GM23338 (cell line): Measurements from ENCODE around the gene CEP295NL. TPM values are rescaled to one million over a fixed set of nuclear protein-coding genes. Genes with fewer than 3 reads are reported as not detected.

Experiments
- ATAC-seq: fragments of 200-7000 bp; cut with Tn5 transposase; 3 replicates; pipeline ENCODE4 v1.9.1; 2020
- DNase-seq: peaks from one replicate; pipeline ENCODE4 v3.0.0-alpha.2; 2015; ENCODE audit warnings: low spot score
- H2AFZ ChIP-seq: fragments of 200-600 bp; sonication (generic); 2 replicates; pipeline ENCODE4 v1.8.0; 2016; ENCODE audit warnings: antibody characterized with exemption, mild to moderate bottlenecking, moderate library complexity
- H3F3A ChIP-seq: fragments of 200-600 bp; sonication (generic); replicated peaks from 2 replicates; pipeline ENCODE4 v1.8.0; 2017; ENCODE audit warnings: antibody characterized with exemption, mixed run types, low read depth
- H3K27ac ChIP-seq: fragments of 200-600 bp; sonication (generic); 2 replicates; pipeline ENCODE4 v1.6.1; 2016; ENCODE audit warnings: low read depth
- H3K27me3 ChIP-seq: fragments of 200-600 bp; sonication (generic); 2 replicates; pipeline ENCODE4 v1.8.0; 2016; ENCODE audit warnings: mild to moderate bottlenecking, mixed run types, moderate library complexity; ENCODE audit not compliant: insufficient read depth
- H3K36me3 ChIP-seq: fragments of 200-600 bp; sonication (generic); 2 replicates; pipeline ENCODE4 v1.8.0; 2016; ENCODE audit warnings: mild to moderate bottlenecking; ENCODE audit not compliant: insufficient read depth
- H3K4me1 ChIP-seq: fragments of 200-600 bp; sonication (generic); 2 replicates; pipeline ENCODE4 v1.8.0; 2016; ENCODE audit warnings: mild to moderate bottlenecking, moderate library complexity; ENCODE audit not compliant: insufficient read depth
- H3K4me2 ChIP-seq: fragments of 200-600 bp; sonication (generic); 2 replicates; pipeline ENCODE4 v1.7.1; 2017; ENCODE audit warnings: mixed run types
- H3K4me3 ChIP-seq: fragments of 200-600 bp; sonication (generic); 2 replicates; pipeline ENCODE4 v1.6.1; 2016; ENCODE audit warnings: mixed run types
- H3K79me2 ChIP-seq: fragments of 200-600 bp; sonication (generic); replicated peaks from 2 replicates; pipeline ENCODE4 v1.8.0; 2017; ENCODE audit warnings: mild to moderate bottlenecking; ENCODE audit not compliant: insufficient read depth
- H3K9me2 ChIP-seq: fragments of 200-600 bp; sonication (generic); 2 replicates; pipeline ENCODE4 v1.8.0; 2017; ENCODE audit not compliant: insufficient read depth
- H4K20me1 ChIP-seq: fragments of 200-600 bp; sonication (generic); replicated peaks from 2 replicates; pipeline ENCODE4 v1.8.0; 2017; ENCODE audit warnings: mild to moderate bottlenecking; ENCODE audit not compliant: insufficient read depth
- H3K27ac Mint-ChIP-seq: 2 replicates; pipeline ENCODE4 v1.8.0; 2020; ENCODE audit warnings: inconsistent platforms, mild to moderate bottlenecking, moderate library complexity, mixed read lengths
- H3K27me3 Mint-ChIP-seq: 3 replicates; pipeline ENCODE4 v1.8.0; 2022; ENCODE audit warnings: low read depth, mild to moderate bottlenecking, moderate library complexity, mixed read lengths, inconsistent platforms; ENCODE audit not compliant: insufficient read depth, poor library complexity
- H3K36me3 Mint-ChIP-seq: 3 replicates; pipeline ENCODE4 v1.8.0; 2021; ENCODE audit warnings: low read depth, mild to moderate bottlenecking, inconsistent platforms, moderate library complexity, mixed read lengths
- H3K4me1 Mint-ChIP-seq: 3 replicates; pipeline ENCODE4 v1.8.0; 2020; ENCODE audit warnings: mild to moderate bottlenecking, inconsistent platforms, mixed read lengths
- H3K4me3 Mint-ChIP-seq: 3 replicates; pipeline ENCODE4 v1.8.0; 2021; ENCODE audit warnings: moderate library complexity, mild to moderate bottlenecking, inconsistent platforms, mixed read lengths
- H3K9me3 Mint-ChIP-seq: 3 replicates; pipeline ENCODE4 v1.8.0; 2020; ENCODE audit warnings: moderate library complexity, mild to moderate bottlenecking, inconsistent platforms, mixed read lengths
- CREB1 ChIP-seq: fragments of 250-450 bp; sonication (Bioruptor Pico); IDR thresholded peaks from 2 replicates; pipeline ENCODE4 v1.5.0; 2020; ENCODE audit warnings: low read depth, mild to moderate bottlenecking, moderate library complexity
- EZH2 ChIP-seq: fragments of 200-600 bp; sonication (generic); IDR thresholded peaks from one replicate; pipeline ENCODE4 v1.8.0; 2017; ENCODE audit warnings: antibody characterized with exemption, mild to moderate bottlenecking, low read depth; ENCODE audit not compliant: unreplicated experiment
- EZH2phosphoT487 ChIP-seq: fragments of 200-600 bp; sonication (generic); IDR thresholded peaks from one replicate; pipeline ENCODE4 v1.8.1; 2018; ENCODE audit warnings: antibody characterized with exemption; ENCODE audit not compliant: unreplicated experiment
- JUNB ChIP-seq: IDR thresholded peaks from one replicate; pipeline ENCODE4 v1.6.1; 2016; ENCODE audit warnings: antibody characterized with exemption; ENCODE audit not compliant: unreplicated experiment
- NANOG ChIP-seq: IDR thresholded peaks from 2 replicates; pipeline ENCODE4 v1.6.1; 2016; ENCODE audit warnings: antibody characterized with exemption, borderline replicate concordance
- POLR2AphosphoS5 ChIP-seq: IDR thresholded peaks from 2 replicates; pipeline ENCODE4 v1.6.1; 2016; ENCODE audit warnings: antibody characterized with exemption, low read depth
- STAT1 ChIP-seq: IDR thresholded peaks from one replicate; pipeline ENCODE4 v1.6.1; 2016; ENCODE audit warnings: antibody characterized with exemption; ENCODE audit not compliant: unreplicated experiment
- ZNF114 ChIP-seq: fragments of 250-450 bp; sonication (Bioruptor Pico); IDR thresholded peaks from 2 replicates; pipeline ENCODE4 v1.5.0; 2020; ENCODE audit warnings: mild to moderate bottlenecking, moderate library complexity
- ZNF331 ChIP-seq: fragments of 250-450 bp; sonication (Bioruptor Pico); IDR thresholded peaks from 2 replicates; pipeline ENCODE4 v1.5.0; 2020; ENCODE audit warnings: low read depth, mild to moderate bottlenecking, moderate library complexity
- polyA plus RNA-seq: library from polyadenylated mRNA; unstranded; fragments of >200 nt; fragmentation: Nextera tagmentation; extraction: Ambion mirVana; gene quantifications from 2 replicates; pipeline ENCODE4 v1.2.1, GENCODE V29; 2016
- total RNA-seq: library from RNA; depleted of rRNA; stranded (reverse); fragments of >200 nt; shearing (Covaris generic); gene quantifications from 2 replicates; pipeline ENCODE4 v1.2.3, GENCODE V29; 2014
- TF ChIP-seq, protein P1 (sequence below), 2 experiments: fragments of 200-600 bp in 1 of 2; sonication (generic) in 1 of 2; conservative IDR thresholded peaks; 2 replicates each; pipeline versions ENCODE4 v1.5.1 to v1.6.1; 2016 to 2017; ENCODE audit warnings: antibody characterized with exemption in 2 of 2, low read depth in 2 of 2, mild to moderate bottlenecking in 2 of 2, moderate library complexity in 1 of 2
- TF ChIP-seq, protein P2 (sequence below): fragments of 250-450 bp; sonication (Bioruptor Pico); IDR thresholded peaks from 2 replicates; pipeline ENCODE4 v1.5.0; 2020; ENCODE audit warnings: mild to moderate bottlenecking, moderate library complexity
- TF ChIP-seq, protein P3 (sequence below): IDR thresholded peaks from 2 replicates; pipeline ENCODE4 v1.6.1; 2016; ENCODE audit warnings: antibody characterized with exemption
- TF ChIP-seq, protein P4 (sequence below): IDR thresholded peaks from one replicate; pipeline ENCODE4 v1.6.1; 2018; ENCODE audit warnings: antibody characterized with exemption; ENCODE audit not compliant: unreplicated experiment

Gene CEP295NL
- total and polyA plus RNA-seq, 2 experiments from 2014 or later, result 0.69 TPM; not detected in 1

DNA sequence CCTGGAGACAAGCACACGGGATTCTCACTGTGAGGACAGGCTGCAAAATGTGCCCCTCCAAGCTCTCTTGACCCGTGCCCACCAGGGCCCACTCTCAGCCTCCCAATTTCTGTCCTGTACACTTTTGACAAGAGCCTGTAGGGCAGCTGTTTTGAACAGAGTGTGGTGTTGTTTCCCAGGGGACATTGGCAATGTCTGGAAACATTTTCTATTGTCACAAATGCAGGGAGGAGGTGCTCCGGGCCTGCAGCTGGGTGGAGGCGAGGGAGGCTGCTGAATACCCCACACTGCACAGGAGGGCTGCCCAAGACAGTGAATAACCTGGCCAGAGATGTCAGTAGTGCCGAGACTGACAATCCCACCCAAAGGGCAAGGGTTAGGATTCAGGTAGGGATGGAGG lies 10.5 kb downstream of the CEP295NL start:
- H3K36me3 ChIP-seq, result no peaks in the 10 kb centered on the region
- H3K4me1 ChIP-seq, result no peaks in the 10 kb centered on the region
- Mint-ChIP-seq H3K9me3 (no peaks in the 10 kb centered on the region), H3K27me3 (peaks cover 5% of the 10 kb centered on the region), H3K27ac (no peak overlapping the region), H3K4me3 (no peak overlapping the region), H3K4me1 (peaks cover 11% of the 10 kb centered on the region), H3K36me3 (no peaks in the 10 kb centered on the region; the same call in 2 of the 3 replicates)
- H3K4me3 ChIP-seq, result no peak overlapping the region
- TF ChIP-seq, protein P1, sequence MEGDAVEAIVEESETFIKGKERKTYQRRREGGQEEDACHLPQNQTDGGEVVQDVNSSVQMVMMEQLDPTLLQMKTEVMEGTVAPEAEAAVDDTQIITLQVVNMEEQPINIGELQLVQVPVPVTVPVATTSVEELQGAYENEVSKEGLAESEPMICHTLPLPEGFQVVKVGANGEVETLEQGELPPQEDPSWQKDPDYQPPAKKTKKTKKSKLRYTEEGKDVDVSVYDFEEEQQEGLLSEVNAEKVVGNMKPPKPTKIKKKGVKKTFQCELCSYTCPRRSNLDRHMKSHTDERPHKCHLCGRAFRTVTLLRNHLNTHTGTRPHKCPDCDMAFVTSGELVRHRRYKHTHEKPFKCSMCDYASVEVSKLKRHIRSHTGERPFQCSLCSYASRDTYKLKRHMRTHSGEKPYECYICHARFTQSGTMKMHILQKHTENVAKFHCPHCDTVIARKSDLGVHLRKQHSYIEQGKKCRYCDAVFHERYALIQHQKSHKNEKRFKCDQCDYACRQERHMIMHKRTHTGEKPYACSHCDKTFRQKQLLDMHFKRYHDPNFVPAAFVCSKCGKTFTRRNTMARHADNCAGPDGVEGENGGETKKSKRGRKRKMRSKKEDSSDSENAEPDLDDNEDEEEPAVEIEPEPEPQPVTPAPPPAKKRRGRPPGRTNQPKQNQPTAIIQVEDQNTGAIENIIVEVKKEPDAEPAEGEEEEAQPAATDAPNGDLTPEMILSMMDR (conservative IDR thresholded peaks at IDR 0.05; ENCODE audit: low read depth in 2 of 2), result no peak
- no peak for TF ChIP-seq ZNF114
- no peak for TF ChIP-seq ZNF331 (CRISPR knock-in tag)
- TF ChIP-seq POLR2AphosphoS5, result no peak
- TF ChIP-seq, protein P2, sequence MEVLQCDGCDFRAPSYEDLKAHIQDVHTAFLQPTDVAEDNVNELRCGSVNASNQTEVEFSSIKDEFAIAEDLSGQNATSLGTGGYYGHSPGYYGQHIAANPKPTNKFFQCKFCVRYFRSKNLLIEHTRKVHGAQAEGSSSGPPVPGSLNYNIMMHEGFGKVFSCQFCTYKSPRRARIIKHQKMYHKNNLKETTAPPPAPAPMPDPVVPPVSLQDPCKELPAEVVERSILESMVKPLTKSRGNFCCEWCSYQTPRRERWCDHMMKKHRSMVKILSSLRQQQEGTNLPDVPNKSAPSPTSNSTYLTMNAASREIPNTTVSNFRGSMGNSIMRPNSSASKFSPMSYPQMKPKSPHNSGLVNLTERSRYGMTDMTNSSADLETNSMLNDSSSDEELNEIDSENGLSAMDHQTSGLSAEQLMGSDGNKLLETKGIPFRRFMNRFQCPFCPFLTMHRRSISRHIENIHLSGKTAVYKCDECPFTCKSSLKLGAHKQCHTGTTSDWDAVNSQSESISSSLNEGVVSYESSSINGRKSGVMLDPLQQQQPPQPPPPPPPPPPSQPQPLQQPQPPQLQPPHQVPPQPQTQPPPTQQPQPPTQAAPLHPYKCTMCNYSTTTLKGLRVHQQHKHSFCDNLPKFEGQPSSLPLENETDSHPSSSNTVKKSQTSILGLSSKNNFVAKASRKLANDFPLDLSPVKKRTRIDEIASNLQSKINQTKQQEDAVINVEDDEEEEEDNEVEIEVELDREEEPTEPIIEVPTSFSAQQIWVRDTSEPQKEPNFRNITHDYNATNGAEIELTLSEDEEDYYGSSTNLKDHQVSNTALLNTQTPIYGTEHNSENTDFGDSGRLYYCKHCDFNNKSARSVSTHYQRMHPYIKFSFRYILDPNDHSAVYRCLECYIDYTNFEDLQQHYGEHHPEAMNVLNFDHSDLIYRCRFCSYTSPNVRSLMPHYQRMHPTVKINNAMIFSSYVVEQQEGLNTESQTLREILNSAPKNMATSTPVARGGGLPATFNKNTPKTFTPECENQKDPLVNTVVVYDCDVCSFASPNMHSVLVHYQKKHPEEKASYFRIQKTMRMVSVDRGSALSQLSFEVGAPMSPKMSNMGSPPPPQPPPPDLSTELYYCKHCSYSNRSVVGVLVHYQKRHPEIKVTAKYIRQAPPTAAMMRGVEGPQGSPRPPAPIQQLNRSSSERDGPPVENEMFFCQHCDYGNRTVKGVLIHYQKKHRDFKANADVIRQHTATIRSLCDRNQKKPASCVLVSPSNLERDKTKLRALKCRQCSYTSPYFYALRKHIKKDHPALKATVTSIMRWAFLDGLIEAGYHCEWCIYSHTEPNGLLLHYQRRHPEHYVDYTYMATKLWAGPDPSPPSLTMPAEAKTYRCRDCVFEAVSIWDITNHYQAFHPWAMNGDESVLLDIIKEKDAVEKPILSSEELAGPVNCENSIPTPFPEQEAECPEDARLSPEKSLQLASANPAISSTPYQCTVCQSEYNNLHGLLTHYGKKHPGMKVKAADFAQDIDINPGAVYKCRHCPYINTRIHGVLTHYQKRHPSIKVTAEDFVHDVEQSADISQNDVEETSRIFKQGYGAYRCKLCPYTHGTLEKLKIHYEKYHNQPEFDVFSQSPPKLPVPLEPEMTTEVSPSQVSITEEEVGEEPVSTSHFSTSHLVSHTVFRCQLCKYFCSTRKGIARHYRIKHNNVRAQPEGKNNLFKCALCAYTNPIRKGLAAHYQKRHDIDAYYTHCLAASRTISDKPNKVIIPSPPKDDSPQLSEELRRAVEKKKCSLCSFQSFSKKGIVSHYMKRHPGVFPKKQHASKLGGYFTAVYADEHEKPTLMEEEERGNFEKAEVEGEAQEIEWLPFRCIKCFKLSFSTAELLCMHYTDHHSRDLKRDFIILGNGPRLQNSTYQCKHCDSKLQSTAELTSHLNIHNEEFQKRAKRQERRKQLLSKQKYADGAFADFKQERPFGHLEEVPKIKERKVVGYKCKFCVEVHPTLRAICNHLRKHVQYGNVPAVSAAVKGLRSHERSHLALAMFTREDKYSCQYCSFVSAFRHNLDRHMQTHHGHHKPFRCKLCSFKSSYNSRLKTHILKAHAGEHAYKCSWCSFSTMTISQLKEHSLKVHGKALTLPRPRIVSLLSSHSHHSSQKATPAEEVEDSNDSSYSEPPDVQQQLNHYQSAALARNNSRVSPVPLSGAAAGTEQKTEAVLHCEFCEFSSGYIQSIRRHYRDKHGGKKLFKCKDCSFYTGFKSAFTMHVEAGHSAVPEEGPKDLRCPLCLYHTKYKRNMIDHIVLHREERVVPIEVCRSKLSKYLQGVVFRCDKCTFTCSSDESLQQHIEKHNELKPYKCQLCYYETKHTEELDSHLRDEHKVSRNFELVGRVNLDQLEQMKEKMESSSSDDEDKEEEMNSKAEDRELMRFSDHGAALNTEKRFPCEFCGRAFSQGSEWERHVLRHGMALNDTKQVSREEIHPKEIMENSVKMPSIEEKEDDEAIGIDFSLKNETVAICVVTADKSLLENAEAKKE (CRISPR knock-in tag), result no peak
- no peak for TF ChIP-seq EZH2phosphoT487
- no peak for TF ChIP-seq JUNB
- TF ChIP-seq STAT1, result no peak
- no peak for TF ChIP-seq CREB1
- TF ChIP-seq EZH2, result no peak
- TF ChIP-seq, protein P3, sequence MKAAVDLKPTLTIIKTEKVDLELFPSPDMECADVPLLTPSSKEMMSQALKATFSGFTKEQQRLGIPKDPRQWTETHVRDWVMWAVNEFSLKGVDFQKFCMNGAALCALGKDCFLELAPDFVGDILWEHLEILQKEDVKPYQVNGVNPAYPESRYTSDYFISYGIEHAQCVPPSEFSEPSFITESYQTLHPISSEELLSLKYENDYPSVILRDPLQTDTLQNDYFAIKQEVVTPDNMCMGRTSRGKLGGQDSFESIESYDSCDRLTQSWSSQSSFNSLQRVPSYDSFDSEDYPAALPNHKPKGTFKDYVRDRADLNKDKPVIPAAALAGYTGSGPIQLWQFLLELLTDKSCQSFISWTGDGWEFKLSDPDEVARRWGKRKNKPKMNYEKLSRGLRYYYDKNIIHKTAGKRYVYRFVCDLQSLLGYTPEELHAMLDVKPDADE, result no peak
- TF ChIP-seq, protein P4, sequence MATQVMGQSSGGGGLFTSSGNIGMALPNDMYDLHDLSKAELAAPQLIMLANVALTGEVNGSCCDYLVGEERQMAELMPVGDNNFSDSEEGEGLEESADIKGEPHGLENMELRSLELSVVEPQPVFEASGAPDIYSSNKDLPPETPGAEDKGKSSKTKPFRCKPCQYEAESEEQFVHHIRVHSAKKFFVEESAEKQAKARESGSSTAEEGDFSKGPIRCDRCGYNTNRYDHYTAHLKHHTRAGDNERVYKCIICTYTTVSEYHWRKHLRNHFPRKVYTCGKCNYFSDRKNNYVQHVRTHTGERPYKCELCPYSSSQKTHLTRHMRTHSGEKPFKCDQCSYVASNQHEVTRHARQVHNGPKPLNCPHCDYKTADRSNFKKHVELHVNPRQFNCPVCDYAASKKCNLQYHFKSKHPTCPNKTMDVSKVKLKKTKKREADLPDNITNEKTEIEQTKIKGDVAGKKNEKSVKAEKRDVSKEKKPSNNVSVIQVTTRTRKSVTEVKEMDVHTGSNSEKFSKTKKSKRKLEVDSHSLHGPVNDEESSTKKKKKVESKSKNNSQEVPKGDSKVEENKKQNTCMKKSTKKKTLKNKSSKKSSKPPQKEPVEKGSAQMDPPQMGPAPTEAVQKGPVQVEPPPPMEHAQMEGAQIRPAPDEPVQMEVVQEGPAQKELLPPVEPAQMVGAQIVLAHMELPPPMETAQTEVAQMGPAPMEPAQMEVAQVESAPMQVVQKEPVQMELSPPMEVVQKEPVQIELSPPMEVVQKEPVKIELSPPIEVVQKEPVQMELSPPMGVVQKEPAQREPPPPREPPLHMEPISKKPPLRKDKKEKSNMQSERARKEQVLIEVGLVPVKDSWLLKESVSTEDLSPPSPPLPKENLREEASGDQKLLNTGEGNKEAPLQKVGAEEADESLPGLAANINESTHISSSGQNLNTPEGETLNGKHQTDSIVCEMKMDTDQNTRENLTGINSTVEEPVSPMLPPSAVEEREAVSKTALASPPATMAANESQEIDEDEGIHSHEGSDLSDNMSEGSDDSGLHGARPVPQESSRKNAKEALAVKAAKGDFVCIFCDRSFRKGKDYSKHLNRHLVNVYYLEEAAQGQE, result no peak
- no peak for TF ChIP-seq NANOG
- H3F3A ChIP-seq, result no peaks in the 10 kb centered on the region
- H3K9me2 ChIP-seq, result no peaks in the 10 kb centered on the region
- H4K20me1 ChIP-seq, result peaks cover 10% of the 10 kb centered on the region
- H3K27ac ChIP-seq, result no peak overlapping the region
- no peak overlapping the region for H2AFZ ChIP-seq
- H3K27me3 ChIP-seq, result no peaks in the 10 kb centered on the region
- no peak for DNase-seq
- H3K79me2 ChIP-seq, result peaks cover 21% of the 10 kb centered on the region
- ATAC-seq, result no peak
- no peak overlapping the region for H3K4me2 ChIP-seq
